SU-DHL-6 (cell line): Measurements from ENCODE around the gene UBAC2.

Experiments used
- H2AFZ ChIP-seq: fragments of 200-600 bp; sonication (generic); 2 replicates; pipeline ENCODE4 v1.6.1; 2014; ENCODE audit warnings: low read depth, mild to moderate bottlenecking, moderate library complexity, mixed read lengths, antibody characterized with exemption, low read length; ENCODE audit not compliant: severe bottlenecking
- H3F3A ChIP-seq: fragments of 200-600 bp; shearing (Covaris generic); 2 replicates; pipeline ENCODE4 v1.6.0; 2016; ENCODE audit warnings: antibody characterized with exemption, mild to moderate bottlenecking; ENCODE audit not compliant: insufficient read depth
- H3K27ac ChIP-seq: fragments of 200-600 bp; sonication (generic); 2 replicates; pipeline ENCODE4 v1.5.1; 2016; ENCODE audit warnings: low read depth, mild to moderate bottlenecking, low read length, moderate library complexity, mixed read lengths
- H3K27me3 ChIP-seq: fragments of 200-600 bp; sonication (generic), shearing (Covaris generic); 2 replicates; pipeline ENCODE4 v1.6.0; 2014; ENCODE audit warnings: mild to moderate bottlenecking, low read length
- H3K36me3 ChIP-seq: fragments of 200-600 bp; sonication (generic); 2 replicates; pipeline ENCODE4 v1.6.1; 2014; ENCODE audit warnings: mild to moderate bottlenecking, low read length, mixed read lengths
- H3K4me2 ChIP-seq: fragments of 300-600, 200-600 bp; shearing (Covaris generic), sonication (generic); 2 replicates; pipeline ENCODE4 v1.6.0; 2014; ENCODE audit warnings: low read length, low read depth, mild to moderate bottlenecking; ENCODE audit not compliant: poor library complexity, severe bottlenecking
- H3K4me3 ChIP-seq: fragments of 200-600 bp; sonication (generic); 2 replicates; pipeline ENCODE4 v1.5.1; 2014; ENCODE audit warnings: antibody characterized with exemption, low read length, mild to moderate bottlenecking, mixed read lengths; ENCODE audit not compliant: insufficient read depth, poor library complexity, severe bottlenecking
- H3K79me2 ChIP-seq: fragments of 200-600 bp; sonication (generic); 2 replicates; pipeline ENCODE4 v1.6.1; 2014; ENCODE audit warnings: mild to moderate bottlenecking, low read length, moderate library complexity; ENCODE audit not compliant: insufficient read depth
- H3K9ac ChIP-seq: fragments of 200-600 bp; sonication (generic); 2 replicates; pipeline ENCODE4 v1.7.0; 2014; ENCODE audit warnings: mild to moderate bottlenecking, low read length
- H3K9me2 ChIP-seq: fragments of 200-600 bp; sonication (generic); replicated peaks from 2 replicates; pipeline ENCODE4 v1.6.1; 2014; ENCODE audit warnings: low read length; ENCODE audit not compliant: insufficient read depth
- H3K9me3 ChIP-seq: fragments of 200-600 bp; sonication (generic); 2 replicates; pipeline ENCODE4 v1.6.1; 2014; ENCODE audit warnings: low read length, mixed read lengths; ENCODE audit not compliant: insufficient read depth
- H4K20me1 ChIP-seq: fragments of 200-600 bp; sonication (generic); 2 replicates; pipeline ENCODE4 v1.6.1; 2014; ENCODE audit warnings: low read depth, mild to moderate bottlenecking, antibody characterized with exemption, low read length, moderate library complexity, mixed read lengths
- EZH2phosphoT487 ChIP-seq: fragments of 200-600 bp; sonication (generic), shearing (Covaris generic); conservative IDR thresholded peaks from 2 replicates; pipeline ENCODE4 v1.6.1; 2018; ENCODE audit warnings: mild to moderate bottlenecking, antibody characterized with exemption, low read length, moderate library complexity, mixed read lengths
- TF ChIP-seq, protein P1 (sequence below): fragments of 200-600 bp; sonication (generic); IDR thresholded peaks from one replicate; pipeline ENCODE4 v1.5.1; 2017; ENCODE audit warnings: antibody characterized with exemption, mild to moderate bottlenecking, low read length, moderate library complexity; ENCODE audit not compliant: insufficient read depth, poor library complexity, severe bottlenecking

UBAC2 gene

DNA sequence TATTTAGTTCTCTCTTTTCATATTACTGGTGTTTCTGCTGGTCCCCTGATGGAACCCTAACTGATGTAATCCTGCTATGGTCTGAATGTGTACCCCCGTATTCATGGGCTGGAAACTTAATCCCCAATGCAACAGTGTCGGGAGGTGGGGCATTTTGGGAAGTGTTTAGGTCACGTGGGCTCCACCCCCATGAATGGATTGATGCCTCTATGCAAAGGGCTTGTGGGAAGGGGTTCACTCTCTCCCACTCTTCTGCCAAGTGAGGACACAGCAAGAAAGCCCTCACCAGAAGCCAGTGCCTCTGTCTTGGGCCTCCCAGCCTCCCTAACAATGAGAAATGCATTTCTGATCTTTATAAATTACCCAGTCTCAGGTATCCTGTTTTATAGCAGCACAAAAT is 21.2 kb upstream of the UBAC2 start:
- Histone ChIP-seq H3K9me2 (no peaks in the 10 kb centered on the region), H3K79me2 (no peaks in the 10 kb centered on the region), H3K4me2 (no peak overlapping the region), H3K27ac (no peak overlapping the region), H3F3A (no peaks in the 10 kb centered on the region), H3K36me3 (no peaks in the 10 kb centered on the region), H3K4me3 (no peak overlapping the region), H3K9me3 (peaks cover 12% of the 10 kb centered on the region; the same call in 1 of the 2 replicates), H2AFZ (no peak overlapping the region), H3K9ac (no peak overlapping the region), H3K27me3 (no peaks in the 10 kb centered on the region), H4K20me1 (no peaks in the 10 kb centered on the region)
- no peak for TF ChIP-seq EZH2phosphoT487
- TF ChIP-seq, protein P1, sequence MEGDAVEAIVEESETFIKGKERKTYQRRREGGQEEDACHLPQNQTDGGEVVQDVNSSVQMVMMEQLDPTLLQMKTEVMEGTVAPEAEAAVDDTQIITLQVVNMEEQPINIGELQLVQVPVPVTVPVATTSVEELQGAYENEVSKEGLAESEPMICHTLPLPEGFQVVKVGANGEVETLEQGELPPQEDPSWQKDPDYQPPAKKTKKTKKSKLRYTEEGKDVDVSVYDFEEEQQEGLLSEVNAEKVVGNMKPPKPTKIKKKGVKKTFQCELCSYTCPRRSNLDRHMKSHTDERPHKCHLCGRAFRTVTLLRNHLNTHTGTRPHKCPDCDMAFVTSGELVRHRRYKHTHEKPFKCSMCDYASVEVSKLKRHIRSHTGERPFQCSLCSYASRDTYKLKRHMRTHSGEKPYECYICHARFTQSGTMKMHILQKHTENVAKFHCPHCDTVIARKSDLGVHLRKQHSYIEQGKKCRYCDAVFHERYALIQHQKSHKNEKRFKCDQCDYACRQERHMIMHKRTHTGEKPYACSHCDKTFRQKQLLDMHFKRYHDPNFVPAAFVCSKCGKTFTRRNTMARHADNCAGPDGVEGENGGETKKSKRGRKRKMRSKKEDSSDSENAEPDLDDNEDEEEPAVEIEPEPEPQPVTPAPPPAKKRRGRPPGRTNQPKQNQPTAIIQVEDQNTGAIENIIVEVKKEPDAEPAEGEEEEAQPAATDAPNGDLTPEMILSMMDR, result no peak

DNA sequence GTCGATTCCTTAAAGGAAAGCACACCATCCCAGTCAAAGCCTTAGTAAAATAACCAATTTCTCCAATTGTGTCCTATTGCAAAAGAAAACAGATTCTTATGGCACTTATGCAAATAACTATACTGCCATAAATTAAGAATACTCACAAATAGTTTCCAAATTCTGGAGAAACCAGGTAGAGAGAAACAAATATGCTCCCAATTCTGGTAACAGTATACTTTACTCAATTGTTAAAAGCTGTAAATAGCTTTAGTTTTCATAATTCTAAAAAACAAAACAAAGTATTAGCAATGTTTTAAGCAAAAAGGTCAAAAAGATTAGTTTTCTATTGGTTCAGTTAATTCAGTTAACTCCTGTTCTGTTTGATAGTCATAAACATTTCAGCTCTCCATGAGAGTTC is 18.2 kb upstream of the UBAC2 start:
- H3K4me2 ChIP-seq, result no peak overlapping the region
- no peaks in the 10 kb centered on the region for H3K9me2 ChIP-seq
- H3K4me3 ChIP-seq, result no peak overlapping the region
- no peak overlapping the region for H3K9ac ChIP-seq
- no peaks in the 10 kb centered on the region for H3F3A ChIP-seq
- H3K9me3 ChIP-seq, result peaks cover 12% of the 10 kb centered on the region; the same call in 1 of the 2 replicates
- no peaks in the 10 kb centered on the region for H3K36me3 ChIP-seq
- H4K20me1 ChIP-seq, result no peaks in the 10 kb centered on the region
- no peaks in the 10 kb centered on the region for H3K27me3 ChIP-seq
- TF ChIP-seq EZH2phosphoT487, result no peak
- TF ChIP-seq, protein P1, result no peak
- no peak overlapping the region for H3K27ac ChIP-seq
- no peaks in the 10 kb centered on the region for H3K79me2 ChIP-seq
- no peak overlapping the region for H2AFZ ChIP-seq

DNA sequence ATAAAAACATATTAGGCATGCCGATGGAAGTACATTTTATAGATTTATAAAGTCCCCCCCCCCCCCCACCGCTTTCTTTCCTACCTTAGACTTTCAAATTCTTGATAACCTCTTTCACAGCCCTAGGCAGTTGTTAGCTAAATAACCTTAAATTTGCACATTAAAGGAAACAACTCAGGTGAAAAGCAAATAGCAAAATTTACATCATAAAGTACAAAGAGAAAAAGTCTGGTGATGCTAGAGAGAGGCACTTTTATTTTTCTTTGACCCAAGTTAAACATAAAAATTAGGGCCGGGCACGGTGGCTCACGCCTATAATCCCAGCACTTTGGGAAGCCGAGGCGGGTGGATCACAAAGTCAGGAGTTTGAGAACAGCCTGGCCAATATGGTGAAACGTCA is 15.0 kb upstream of the UBAC2 start:
- no peaks in the 10 kb centered on the region for H3K79me2 ChIP-seq
- no peaks in the 10 kb centered on the region for H4K20me1 ChIP-seq
- no peak for TF ChIP-seq EZH2phosphoT487
- TF ChIP-seq, protein P1, result no peak
- no peak overlapping the region for H2AFZ ChIP-seq
- H3K9me2 ChIP-seq, result no peaks in the 10 kb centered on the region
- no peak overlapping the region for H3K27ac ChIP-seq
- no peak overlapping the region for H3K9ac ChIP-seq
- no peaks in the 10 kb centered on the region for H3K27me3 ChIP-seq
- H3F3A ChIP-seq, result no peaks in the 10 kb centered on the region
- H3K9me3 ChIP-seq, result peaks cover 12% of the 10 kb centered on the region; the same call in 1 of the 2 replicates
- no peak overlapping the region for H3K4me3 ChIP-seq
- no peaks in the 10 kb centered on the region for H3K36me3 ChIP-seq
- no peak overlapping the region for H3K4me2 ChIP-seq
